GM12892 (cell line): Measurements from ENCODE around the gene CLDN6.

ENCODE experiments used
- POLR2A ChIP-seq: IDR thresholded peaks from 2 replicates; pipeline ENCODE4 v1.6.1; 2011; ENCODE audit warnings: low read depth, low read length, control low read depth
- POLR2AphosphoS5 ChIP-seq: IDR thresholded peaks from 2 replicates; pipeline ENCODE4 v1.6.1; 2011; ENCODE audit warnings: low read depth, low read length, control low read depth

DNA sequence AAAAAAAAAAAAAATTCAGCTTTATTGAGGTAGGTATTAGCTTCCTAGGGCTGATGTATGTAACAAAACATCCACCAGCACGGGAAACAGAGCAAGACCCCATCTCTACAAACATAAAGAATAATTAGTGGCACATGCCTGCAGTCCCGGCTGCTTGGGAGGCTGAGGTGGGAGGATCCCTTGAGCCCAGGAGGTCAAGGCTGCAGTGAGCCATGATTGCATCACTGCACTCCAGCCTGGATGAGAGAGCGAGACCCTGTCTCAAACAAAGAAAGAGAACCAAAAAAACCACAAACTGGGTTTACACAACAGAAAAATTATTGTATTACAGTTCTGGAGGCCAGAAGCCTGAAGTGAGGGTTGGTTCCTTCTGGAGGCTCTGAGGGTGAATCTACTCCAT is 24.4 kb upstream of the CLDN6 start:
- TF ChIP-seq POLR2AphosphoS5 (no peak), POLR2A (no peak)
